HG03558 (cell line): ENCODE results near the gene RUNX3.

Experiments used
- ATAC-seq: cut with Tn5 transposase; IDR thresholded peaks from one replicate; pipeline ENCODE4 v1.9.1; 2021; ENCODE audit warnings: moderate number of reproducible peaks; ENCODE audit not compliant: unreplicated experiment; ENCODE audit errors: extremely low read depth

The RUNX3 gene

GRCh38 chr1:24904731-24905354 lies 25.2 kb downstream of the RUNX3 start:
- ATAC-seq = no peak

DNA sequence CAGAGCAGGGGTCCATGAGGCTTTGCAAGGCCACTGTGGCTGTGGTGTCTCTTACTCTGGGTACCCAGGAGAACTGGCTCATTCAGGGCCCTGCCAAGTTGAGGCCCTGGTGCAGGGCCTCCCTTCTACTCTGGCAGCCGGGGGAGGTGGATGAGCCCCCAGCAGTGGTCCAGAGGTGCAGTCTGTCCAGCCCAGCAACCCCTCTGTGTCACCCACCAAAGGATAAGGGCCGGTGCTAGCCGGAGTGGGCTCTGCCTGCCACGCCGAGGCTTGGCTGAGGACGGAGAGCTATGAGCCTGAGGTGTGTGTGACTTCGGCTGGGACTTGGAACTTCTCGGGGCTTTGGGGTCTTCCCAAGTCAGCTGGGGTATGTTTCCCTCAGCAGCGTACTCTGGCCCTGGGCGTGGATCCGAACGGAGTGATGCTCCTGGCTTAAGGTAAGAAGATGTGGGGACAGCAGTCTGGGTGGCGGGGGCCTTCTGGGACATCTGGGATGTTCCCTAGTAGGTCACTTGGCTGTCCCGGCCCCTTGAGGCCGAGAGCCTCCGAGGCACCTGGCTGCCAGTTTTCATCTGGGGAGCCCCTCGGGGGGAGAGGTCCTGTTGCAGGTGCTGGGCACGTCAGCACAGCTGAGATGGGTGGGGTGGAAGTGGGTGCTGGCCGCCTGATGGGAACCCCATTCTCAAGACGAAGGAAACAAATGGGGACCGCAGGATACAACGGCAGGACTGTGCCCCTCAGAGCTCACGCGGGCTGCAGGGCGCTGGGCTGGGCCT lies 25.9 kb downstream of the RUNX3 start:
- no peak for ATAC-seq

DNA sequence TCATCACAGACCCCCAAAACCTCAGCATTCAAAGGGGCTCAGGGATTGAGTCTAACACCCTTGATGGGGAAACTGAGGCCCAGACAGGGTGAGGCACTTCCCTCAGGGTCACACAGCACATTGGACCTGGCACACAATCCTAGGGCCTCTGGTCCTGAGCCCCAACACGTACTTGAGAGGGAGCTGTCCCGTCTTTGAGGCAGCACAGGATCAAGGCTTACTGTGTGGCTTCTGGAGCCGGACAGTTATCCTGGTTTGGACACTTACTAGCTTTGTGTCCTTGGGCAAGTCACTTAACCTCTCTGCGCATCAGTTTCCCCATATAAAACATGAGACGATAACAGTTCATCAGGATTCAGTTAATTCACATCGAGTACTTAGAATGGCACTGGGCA lies 26.5 kb downstream of the RUNX3 start:
- ATAC-seq = no peak

DNA sequence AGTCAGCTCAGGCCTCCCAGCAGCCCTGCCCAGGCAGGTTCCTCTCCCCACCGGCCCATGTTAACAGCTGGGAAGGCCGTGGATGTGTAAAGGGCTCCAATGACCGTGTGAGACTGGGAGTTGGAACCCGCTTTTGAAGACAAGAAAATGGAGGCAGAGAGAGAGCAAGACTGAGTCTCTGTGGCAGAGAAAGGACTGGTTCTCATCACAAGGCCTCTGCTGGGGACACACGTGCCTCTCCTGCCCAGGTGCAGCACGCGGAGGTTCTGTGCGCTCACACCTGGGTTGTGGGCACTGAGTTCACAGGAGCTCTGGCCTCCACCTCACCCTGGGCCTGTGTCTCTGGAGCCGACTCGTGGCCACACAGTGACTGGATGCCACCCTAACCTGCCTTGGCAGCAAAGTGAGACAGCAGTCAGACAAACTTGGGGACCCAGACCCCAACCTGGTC lies 27.0 kb downstream of the RUNX3 start:
- no peak for ATAC-seq

DNA sequence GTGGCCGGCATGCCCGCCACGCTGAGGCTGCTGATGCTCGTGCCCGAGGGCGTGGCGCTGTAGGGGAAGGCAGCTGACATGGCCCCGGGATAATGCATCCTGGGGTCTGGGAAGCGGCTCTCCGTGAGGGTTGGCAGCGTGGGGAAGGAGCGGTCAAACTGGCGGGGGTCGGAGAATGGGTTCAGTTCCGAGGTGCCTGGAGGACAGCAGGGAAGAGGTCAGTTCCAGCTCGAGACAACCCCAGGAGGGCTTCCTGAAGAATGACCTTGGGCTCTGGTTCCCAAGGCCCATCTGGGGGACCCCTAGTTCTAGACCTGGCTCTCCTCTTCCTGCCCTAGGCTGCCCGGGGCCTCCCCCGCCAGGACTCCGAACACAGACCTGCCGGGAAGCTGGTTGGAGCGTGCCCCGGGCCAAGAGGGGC lies 27.6 kb downstream of the RUNX3 start:
- ATAC-seq = no peak

GRCh38 chr1:24901791-24902470 lies 28.1 kb downstream of the RUNX3 start:
- ATAC-seq = no peak

DNA sequence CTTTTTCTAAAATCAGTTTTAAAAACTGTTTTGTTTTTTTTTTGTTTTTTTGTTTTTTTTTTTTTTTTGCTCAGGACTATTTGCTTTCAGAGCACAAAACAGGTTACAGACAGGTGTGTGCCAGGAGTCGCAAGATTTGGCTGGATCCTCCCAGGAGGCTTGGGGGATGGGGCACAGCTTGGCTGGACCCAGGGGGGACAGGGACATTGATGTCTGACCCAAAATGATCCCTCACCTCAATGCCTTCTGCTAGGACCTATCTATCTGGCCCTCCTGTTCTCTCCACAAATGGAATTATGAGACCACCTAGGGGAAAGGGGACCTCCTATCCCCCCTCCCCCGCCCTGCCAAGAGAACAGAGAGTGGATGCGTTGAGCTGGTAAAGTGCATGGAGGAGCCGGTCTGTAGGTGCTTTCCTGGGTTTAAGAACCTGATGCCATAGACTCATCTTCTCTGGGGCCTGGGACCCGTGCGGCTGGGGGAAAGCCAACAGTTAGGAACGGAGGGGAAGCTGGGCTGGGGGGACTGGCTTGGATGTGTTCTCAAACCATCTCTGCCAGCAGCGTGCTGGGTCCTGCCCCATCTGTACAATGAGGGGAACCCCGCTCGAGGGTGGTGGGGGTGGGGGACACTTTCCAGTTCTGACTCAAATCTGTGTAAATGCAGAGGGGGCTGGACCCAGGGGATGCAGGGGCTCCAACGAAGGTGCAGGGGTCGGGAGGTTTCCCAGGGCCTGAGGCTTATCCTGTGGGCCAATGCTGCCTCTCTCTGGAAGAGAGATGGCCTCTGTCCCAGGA lies 28.9 kb downstream of the RUNX3 start:
- ATAC-seq = no peak

DNA sequence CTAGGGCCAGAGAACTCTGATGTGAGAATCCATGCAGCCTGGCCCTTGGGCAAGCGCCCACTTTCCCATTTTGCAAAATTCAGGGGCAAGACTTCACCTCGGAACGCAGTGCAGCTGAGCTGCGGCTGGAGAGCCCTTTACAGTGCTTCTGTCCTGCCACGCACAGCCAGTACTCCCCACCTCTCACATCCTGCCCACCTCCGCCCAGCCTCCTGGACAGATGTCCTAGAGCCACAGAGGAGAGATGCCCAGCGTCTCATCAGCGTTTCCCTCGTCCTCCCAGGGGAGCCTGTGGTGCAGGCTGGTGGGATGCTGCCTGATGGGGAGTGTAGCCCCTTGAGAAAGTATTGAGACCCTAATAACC lies 29.6 kb downstream of the RUNX3 start:
- ATAC-seq = no peak

DNA sequence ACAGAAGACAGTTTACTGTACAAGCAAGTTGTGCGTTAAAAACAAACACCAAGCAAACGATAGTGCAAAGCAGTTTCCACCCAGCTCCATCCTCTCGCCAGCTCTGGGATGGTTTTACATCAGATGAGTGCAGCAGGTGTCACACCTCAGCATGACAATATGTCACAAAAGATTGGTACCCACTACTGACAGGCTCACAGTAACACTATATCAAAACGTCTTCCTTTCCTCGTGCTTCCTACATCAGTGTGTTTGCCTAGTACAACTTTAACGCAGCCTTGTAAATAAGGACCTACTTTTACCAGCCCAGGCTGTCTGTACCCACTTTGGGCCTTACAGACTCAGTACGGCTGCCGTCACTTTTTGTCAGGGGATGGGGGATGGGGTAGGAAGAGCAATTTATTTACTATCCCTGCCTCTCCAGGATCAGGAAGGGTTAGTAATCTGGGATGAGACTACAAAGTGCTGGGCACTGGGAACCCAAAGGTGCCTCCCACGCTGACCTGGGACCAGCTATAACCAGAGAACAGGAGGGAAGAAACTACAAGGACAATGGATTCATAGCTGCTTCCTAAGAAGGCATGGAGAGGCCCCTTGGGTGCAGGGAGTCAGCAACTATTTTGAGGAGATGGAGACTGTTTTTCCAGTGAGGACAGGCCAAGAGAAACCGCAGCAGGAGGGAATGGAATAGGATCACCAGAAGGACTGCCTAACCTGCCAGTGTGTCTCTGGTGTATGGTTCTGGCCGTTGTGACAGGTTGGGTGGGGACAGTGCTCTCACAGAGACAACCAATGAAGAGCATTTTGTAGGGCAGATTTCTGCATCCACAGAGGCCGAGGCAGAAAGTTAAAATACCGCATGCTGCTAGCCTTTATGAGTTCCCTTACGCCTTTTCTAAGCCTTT lies 30.2 kb downstream of the RUNX3 start:
- ATAC-seq = no peak

GRCh38 chr1:24898909-24899439 lies 31.1 kb downstream of the RUNX3 start:
- ATAC-seq = no peak

GRCh38 chr1:24898152-24898908 lies 31.7 kb downstream of the RUNX3 start:
- ATAC-seq = no peak

GRCh38 chr1:24897263-24898151 lies 32.6 kb downstream of the RUNX3 start:
- ATAC-seq = no peak

- ATAC-seq = no peak
Observed at GRCh38 chr1:24896596-24897262, 33.3 kb downstream of the RUNX3 start.

DNA sequence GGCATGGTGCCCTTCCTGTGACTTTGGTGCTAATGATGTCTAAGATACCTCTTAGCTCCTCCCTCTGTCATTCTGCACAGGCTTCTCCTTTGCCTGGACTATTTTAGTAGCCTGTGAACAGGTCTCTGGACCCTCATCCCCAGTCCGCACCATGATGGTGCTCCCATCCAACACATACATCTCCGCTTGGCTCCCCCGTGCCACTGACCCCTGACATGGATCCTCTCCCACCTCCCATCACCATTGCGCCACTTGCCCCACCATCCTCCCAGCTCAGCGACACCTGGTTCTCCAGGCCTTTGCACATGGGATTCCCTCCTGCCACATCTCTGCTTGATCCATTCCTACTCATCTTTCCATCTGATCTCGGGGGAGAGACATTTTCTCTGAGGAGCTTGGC lies 33.9 kb downstream of the RUNX3 start:
- ATAC-seq = no peak

DNA sequence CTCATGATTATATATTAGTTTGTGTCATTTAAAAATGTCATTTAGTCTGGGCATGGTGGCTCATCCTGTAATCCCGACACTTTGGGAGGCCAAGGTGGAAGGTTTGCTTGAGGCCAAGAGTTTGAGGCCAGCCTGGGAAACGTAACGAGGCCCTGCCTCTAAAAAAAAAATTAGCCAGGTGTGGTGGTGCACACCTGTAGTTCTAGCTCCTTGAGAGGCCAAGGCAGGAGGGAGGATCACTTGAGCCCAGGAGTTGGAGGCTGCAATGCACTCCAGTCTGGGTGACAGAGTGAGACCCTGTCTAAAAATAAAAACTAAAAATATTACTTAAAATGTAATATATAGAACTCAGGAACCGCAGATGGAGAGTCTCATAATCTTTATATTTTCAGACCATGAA lies 34.6 kb downstream of the RUNX3 start:
- ATAC-seq = no peak

DNA sequence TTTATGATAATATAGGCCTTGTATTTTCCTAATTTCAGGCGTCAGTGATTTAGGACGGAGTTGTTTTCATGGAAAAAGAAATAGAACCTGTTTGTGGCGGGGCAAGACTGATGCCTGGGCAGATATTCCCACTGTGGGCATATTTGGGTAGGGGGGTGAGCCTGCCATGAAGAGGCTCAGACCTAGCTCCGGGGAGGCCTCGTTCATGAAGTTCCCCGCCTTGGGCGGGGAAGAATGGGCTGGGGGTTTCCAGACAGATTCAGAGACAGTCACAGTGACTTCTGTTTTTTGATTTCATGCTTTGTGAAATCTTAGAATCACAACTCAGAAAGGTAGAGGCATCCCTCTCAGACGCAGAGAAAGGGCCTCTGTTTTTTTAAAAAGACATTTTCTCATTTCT lies 36.1 kb downstream of the RUNX3 start:
- ATAC-seq = no peak

GRCh38 chr1:24893431-24893830 lies 36.6 kb downstream of the RUNX3 start:
- no peak for ATAC-seq
